Panc1 (cell line): ENCODE data around the gene BCL2.

ENCODE experiments used
- POLR2AphosphoS5 ChIP-seq: IDR thresholded peaks from 2 replicates; pipeline ENCODE4 v1.6.1; 2012; ENCODE audit warnings: mild to moderate bottlenecking, low read depth, low read length, moderate library complexity
- SIN3A ChIP-seq: IDR thresholded peaks from 2 replicates; pipeline ENCODE4 v1.6.1; 2012; ENCODE audit warnings: low read depth, mild to moderate bottlenecking, low read length, moderate library complexity, borderline replicate concordance; ENCODE audit not compliant: insufficient read depth
- TCF7L2 ChIP-seq: IDR thresholded peaks from 2 replicates; pipeline ENCODE4 v1.6.1; 2011; ENCODE audit warnings: mild to moderate bottlenecking, low read depth, low read length, inconsistent platforms
- TF ChIP-seq, protein P1 (sequence below): fragments of 450-650 bp; IDR thresholded peaks from 2 replicates; pipeline ENCODE4 v1.5.1; 2017; ENCODE audit warnings: mild to moderate bottlenecking
- TF ChIP-seq, protein P2 (sequence below), 2 experiments: IDR thresholded peaks; 2 replicates each; pipeline ENCODE4 v1.6.1; 2011 to 2012; ENCODE audit warnings: low read depth in 2 of 2, control low read depth in 1 of 2, low read length in 1 of 2, mild to moderate bottlenecking in 1 of 2, moderate library complexity in 1 of 2; ENCODE audit not compliant: insufficient read depth in 1 of 2

DNA sequence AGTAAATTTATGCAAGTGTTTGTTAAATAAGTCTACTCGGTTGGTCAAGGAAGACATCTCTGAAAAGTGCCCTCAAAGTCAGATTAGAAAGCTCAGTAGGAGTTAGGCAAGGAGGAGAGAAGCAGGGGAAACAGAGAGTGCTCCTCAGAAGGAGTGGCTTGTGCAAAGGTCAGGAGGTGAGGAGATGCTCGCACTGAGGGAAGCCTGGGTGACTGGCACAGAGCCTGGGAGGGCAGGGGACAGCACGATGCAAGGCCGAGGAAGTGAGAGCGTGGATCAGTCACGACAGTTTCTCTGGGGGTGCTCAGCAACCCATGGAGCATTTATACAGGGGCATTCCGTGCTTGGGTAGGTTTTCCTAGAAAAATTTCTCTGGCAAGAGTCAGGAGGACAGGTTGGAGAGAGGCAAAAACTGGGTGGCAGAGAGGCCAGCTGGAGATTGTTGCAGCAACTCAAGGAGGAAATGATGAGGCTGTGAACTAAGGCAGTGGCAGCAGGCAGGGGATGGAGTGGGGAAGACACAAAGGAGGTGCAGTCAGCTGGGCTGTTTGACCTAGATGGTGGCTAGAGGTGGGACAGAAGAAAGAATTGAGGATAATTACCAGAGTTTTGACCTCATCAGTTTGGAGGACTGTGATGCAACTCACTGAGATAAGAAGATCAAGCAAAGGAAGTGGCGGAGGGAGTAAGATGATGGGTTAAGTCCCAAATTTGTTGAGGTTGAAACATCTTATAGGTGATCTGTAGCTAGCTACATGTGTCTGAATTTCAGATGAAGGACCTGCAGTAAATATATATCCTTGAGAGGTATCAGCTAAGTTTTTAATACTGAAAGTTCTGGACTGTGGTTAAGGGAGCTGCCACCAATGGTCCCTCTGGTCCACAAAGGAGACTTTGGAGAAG lies 52.4 kb downstream of the BCL2 start:
- TF ChIP-seq, protein P1, sequence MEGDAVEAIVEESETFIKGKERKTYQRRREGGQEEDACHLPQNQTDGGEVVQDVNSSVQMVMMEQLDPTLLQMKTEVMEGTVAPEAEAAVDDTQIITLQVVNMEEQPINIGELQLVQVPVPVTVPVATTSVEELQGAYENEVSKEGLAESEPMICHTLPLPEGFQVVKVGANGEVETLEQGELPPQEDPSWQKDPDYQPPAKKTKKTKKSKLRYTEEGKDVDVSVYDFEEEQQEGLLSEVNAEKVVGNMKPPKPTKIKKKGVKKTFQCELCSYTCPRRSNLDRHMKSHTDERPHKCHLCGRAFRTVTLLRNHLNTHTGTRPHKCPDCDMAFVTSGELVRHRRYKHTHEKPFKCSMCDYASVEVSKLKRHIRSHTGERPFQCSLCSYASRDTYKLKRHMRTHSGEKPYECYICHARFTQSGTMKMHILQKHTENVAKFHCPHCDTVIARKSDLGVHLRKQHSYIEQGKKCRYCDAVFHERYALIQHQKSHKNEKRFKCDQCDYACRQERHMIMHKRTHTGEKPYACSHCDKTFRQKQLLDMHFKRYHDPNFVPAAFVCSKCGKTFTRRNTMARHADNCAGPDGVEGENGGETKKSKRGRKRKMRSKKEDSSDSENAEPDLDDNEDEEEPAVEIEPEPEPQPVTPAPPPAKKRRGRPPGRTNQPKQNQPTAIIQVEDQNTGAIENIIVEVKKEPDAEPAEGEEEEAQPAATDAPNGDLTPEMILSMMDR = no peak
- TF ChIP-seq POLR2AphosphoS5 (no peak), SIN3A (no peak), TCF7L2 (no peak)
- TF ChIP-seq, protein P2, sequence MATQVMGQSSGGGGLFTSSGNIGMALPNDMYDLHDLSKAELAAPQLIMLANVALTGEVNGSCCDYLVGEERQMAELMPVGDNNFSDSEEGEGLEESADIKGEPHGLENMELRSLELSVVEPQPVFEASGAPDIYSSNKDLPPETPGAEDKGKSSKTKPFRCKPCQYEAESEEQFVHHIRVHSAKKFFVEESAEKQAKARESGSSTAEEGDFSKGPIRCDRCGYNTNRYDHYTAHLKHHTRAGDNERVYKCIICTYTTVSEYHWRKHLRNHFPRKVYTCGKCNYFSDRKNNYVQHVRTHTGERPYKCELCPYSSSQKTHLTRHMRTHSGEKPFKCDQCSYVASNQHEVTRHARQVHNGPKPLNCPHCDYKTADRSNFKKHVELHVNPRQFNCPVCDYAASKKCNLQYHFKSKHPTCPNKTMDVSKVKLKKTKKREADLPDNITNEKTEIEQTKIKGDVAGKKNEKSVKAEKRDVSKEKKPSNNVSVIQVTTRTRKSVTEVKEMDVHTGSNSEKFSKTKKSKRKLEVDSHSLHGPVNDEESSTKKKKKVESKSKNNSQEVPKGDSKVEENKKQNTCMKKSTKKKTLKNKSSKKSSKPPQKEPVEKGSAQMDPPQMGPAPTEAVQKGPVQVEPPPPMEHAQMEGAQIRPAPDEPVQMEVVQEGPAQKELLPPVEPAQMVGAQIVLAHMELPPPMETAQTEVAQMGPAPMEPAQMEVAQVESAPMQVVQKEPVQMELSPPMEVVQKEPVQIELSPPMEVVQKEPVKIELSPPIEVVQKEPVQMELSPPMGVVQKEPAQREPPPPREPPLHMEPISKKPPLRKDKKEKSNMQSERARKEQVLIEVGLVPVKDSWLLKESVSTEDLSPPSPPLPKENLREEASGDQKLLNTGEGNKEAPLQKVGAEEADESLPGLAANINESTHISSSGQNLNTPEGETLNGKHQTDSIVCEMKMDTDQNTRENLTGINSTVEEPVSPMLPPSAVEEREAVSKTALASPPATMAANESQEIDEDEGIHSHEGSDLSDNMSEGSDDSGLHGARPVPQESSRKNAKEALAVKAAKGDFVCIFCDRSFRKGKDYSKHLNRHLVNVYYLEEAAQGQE (IDR thresholded peaks at IDR 0.05; ENCODE audit: insufficient read depth in 1 of 2, low read depth in 2 of 2, low read length in 1 of 2) = no peak
